H1 (cell line): Measurements from ENCODE around the gene MED6. TPM values are rescaled to one million over a fixed set of nuclear protein-coding genes. Genes with fewer than 3 reads are reported as not detected.

ENCODE experiments used
- CTCF ChIA-PET: fragments of 300-600 bp; sonication (Branson Sonifier 250); formaldehyde crosslinking; loops from one replicate; lab custom pipeline; 2021; ENCODE audit not compliant: partially characterized antibody; lab: Charles Lee
- POLR2A ChIA-PET: fragments of 300-600 bp; sonication (Branson Sonifier 250); formaldehyde crosslinking; loops from one replicate; lab custom pipeline; 2021; ENCODE audit warnings: inconsistent platforms; ENCODE audit not compliant: partially characterized antibody; lab: Charles Lee
- DNase-seq, 2 experiments: peaks; one replicate each; pipeline versions ENCODE4 v3.0.0 to v3.0.0-alpha.2; 2010 to 2022; ENCODE audit warnings: low spot score in 2 of 2, low read depth in 1 of 2, mixed read lengths in 1 of 2
- FAIRE-seq: peaks from 2 replicates; lab custom pipeline; 2011; peaks lifted over from hg19 to GRCh38; lab: Jason Lieb, UNC
- H2AFZ ChIP-seq: 2 replicates; pipeline ENCODE4 v1.8.1; 2012; ENCODE audit warnings: low read length, inconsistent platforms
- H2AK5ac ChIP-seq: 2 replicates; pipeline ENCODE4 v1.6.1; 2013; ENCODE audit warnings: low read depth, low read length
- H2BK120ac ChIP-seq: replicated peaks from 2 replicates; pipeline ENCODE3; 2013; ENCODE audit warnings: low read depth, low read length, inconsistent platforms
- H2BK12ac ChIP-seq: 2 replicates; pipeline ENCODE4 v1.6.1; 2013; ENCODE audit warnings: low read depth, low read length
- H2BK15ac ChIP-seq: 2 replicates; pipeline ENCODE4 v1.6.1; 2013; ENCODE audit warnings: low read length
- H2BK20ac ChIP-seq: 2 replicates; pipeline ENCODE4 v1.6.1; 2013; ENCODE audit warnings: low read length
- H2BK5ac ChIP-seq: 2 replicates; pipeline ENCODE4 v1.6.1; 2013; ENCODE audit warnings: low read depth, low read length
- H3K14ac ChIP-seq: 2 replicates; pipeline ENCODE4 v1.6.1; 2013; ENCODE audit warnings: inconsistent platforms; ENCODE audit not compliant: insufficient read length
- H3K18ac ChIP-seq: 2 replicates; pipeline ENCODE4 v1.6.1; 2013; ENCODE audit warnings: low read length; ENCODE audit errors: extremely low read depth
- H3K23ac ChIP-seq: 2 replicates; pipeline ENCODE4 v1.6.1; 2013; ENCODE audit warnings: inconsistent platforms; ENCODE audit not compliant: insufficient read length
- H3K23me2 ChIP-seq: 2 replicates; pipeline ENCODE4 v1.6.1; 2013; ENCODE audit warnings: low read depth, low read length
- H3K27ac ChIP-seq: 2 replicates; pipeline ENCODE4 v1.6.1; 2011; ENCODE audit warnings: low read depth, low read length, inconsistent platforms
- H3K27me3 ChIP-seq, 4 experiments: replicated peaks in 1 of 4; 1 replicate in 1 of 4; 2 replicates in 3 of 4; pipeline versions ENCODE4 v1.6.1 to v1.8.1; 2011 to 2013; ENCODE audit warnings: low read length in 3 of 4, mild to moderate bottlenecking in 3 of 4, inconsistent platforms in 2 of 4, mixed read lengths in 2 of 4, moderate library complexity in 1 of 4; ENCODE audit not compliant: control insufficient read depth in 3 of 4, insufficient read depth in 3 of 4; ENCODE audit errors: extremely low read depth in 1 of 4
- H3K36me3 ChIP-seq, 4 experiments: 2 replicates each; pipeline versions ENCODE4 v1.6.1 to v1.8.1; 2011 to 2013; ENCODE audit warnings: mild to moderate bottlenecking in 4 of 4, low read length in 3 of 4, moderate library complexity in 2 of 4, control low read depth in 1 of 4, inconsistent platforms in 1 of 4; ENCODE audit not compliant: insufficient read depth in 4 of 4, control insufficient read depth in 2 of 4
- H3K4ac ChIP-seq: replicated peaks from 2 replicates; pipeline ENCODE3; 2013; ENCODE audit warnings: low read length, low read depth, mixed read lengths, inconsistent platforms; ENCODE audit not compliant: insufficient read length
- H3K4me1 ChIP-seq, 4 experiments: replicated peaks in 1 of 4; 1 replicate in 1 of 4; 2 replicates in 3 of 4; pipeline versions ENCODE4 v1.6.1 to v1.8.1; 2011 to 2013; ENCODE audit warnings: low read length in 3 of 4, inconsistent platforms in 2 of 4, mixed read lengths in 1 of 4; ENCODE audit not compliant: insufficient read depth in 4 of 4, control insufficient read depth in 3 of 4
- H3K4me2 ChIP-seq, 2 experiments: 2 replicates each; pipeline versions ENCODE4 v1.6.1 to v1.8.1; 2011 to 2013; ENCODE audit warnings: low read depth in 2 of 2, low read length in 2 of 2, control low read depth in 1 of 2, inconsistent platforms in 1 of 2, mild to moderate bottlenecking in 1 of 2; ENCODE audit not compliant: insufficient read depth in 1 of 2
- H3K4me3 ChIP-seq, 4 experiments: fragments of 200-600, 300-600 bp in 1 of 4; sonication (generic), shearing (Covaris generic), sonication (Bioruptor Twin) in 1 of 4; 2 replicates each; pipeline versions ENCODE4 v1.5.1 to v1.8.1; 2011 to 2016; ENCODE audit warnings: low read length in 4 of 4, low read depth in 3 of 4, control low read depth in 2 of 4, inconsistent platforms in 2 of 4, mild to moderate bottlenecking in 2 of 4, mixed read lengths in 1 of 4, moderate library complexity in 1 of 4; ENCODE audit not compliant: insufficient read depth in 2 of 4; ENCODE audit errors: extremely low read depth in 1 of 4
- H3K56ac ChIP-seq: replicated peaks from 2 replicates; pipeline ENCODE3; 2013; ENCODE audit warnings: low read depth, mild to moderate bottlenecking, mixed read lengths, low read length, inconsistent platforms; ENCODE audit not compliant: insufficient read length
- H3K79me1 ChIP-seq: 2 replicates; pipeline ENCODE4 v1.6.1; 2013; ENCODE audit warnings: low read depth, low read length, control low read depth
- H3K79me2 ChIP-seq, 2 experiments: 2 replicates each; pipeline versions ENCODE4 v1.6.1 to v1.8.1; 2012 to 2013; ENCODE audit warnings: low read length in 2 of 2, mild to moderate bottlenecking in 2 of 2, inconsistent platforms in 1 of 2; ENCODE audit not compliant: insufficient read depth in 2 of 2, control insufficient read depth in 1 of 2
- H3K9ac ChIP-seq, 4 experiments: replicated peaks in 1 of 4; 1 replicate in 1 of 4; 2 replicates in 3 of 4; pipeline versions ENCODE4 v1.6.1 to v1.8.1; 2011 to 2013; ENCODE audit warnings: low read depth in 3 of 4, low read length in 3 of 4, control low read depth in 2 of 4, mild to moderate bottlenecking in 2 of 4, moderate library complexity in 2 of 4, inconsistent platforms in 1 of 4; ENCODE audit errors: extremely low read depth in 1 of 4
- H3K9me3 ChIP-seq, 2 experiments: 2 replicates each; pipeline versions ENCODE4 v1.6.1 to v1.8.1; 2012 to 2013; ENCODE audit warnings: mild to moderate bottlenecking in 2 of 2, moderate library complexity in 2 of 2, control low read depth in 1 of 2, inconsistent platforms in 1 of 2, low read depth in 1 of 2, low read length in 1 of 2, mixed read lengths in 1 of 2; ENCODE audit not compliant: insufficient read depth in 2 of 2
- H4K20me1 ChIP-seq, 2 experiments: replicated peaks in 1 of 2; 2 replicates each; pipeline versions ENCODE3 to v1.8.1; 2011 to 2013; ENCODE audit warnings: inconsistent platforms in 2 of 2, low read length in 2 of 2, mild to moderate bottlenecking in 1 of 2; ENCODE audit not compliant: insufficient read depth in 2 of 2, control insufficient read depth in 1 of 2
- H4K5ac ChIP-seq: 2 replicates; pipeline ENCODE4 v1.6.1; 2013; ENCODE audit warnings: low read length, low read depth, mixed read lengths, inconsistent platforms; ENCODE audit not compliant: insufficient read length
- H4K8ac ChIP-seq: 2 replicates; pipeline ENCODE4 v1.8.0; 2013; ENCODE audit warnings: mild to moderate bottlenecking, moderate library complexity, low read length, inconsistent platforms; ENCODE audit not compliant: insufficient read depth; ENCODE audit errors: extremely low read depth
- H4K91ac ChIP-seq: replicated peaks from 2 replicates; pipeline ENCODE3; 2013; ENCODE audit warnings: low read length, mixed read lengths, inconsistent platforms; ENCODE audit not compliant: insufficient read length
- CBX8 ChIP-seq: fragments of 300-800, 300-1000 bp; sonication (generic); IDR thresholded peaks from 2 replicates; pipeline ENCODE4 v1.7.1; 2016; ENCODE audit warnings: low read depth, low read length, borderline replicate concordance
- CHD2 ChIP-seq: IDR thresholded peaks from 2 replicates; pipeline ENCODE4 v1.6.1; 2012; ENCODE audit warnings: low read length, improper control_type of control experiment
- CTBP2 ChIP-seq: IDR thresholded peaks from 2 replicates; pipeline ENCODE4 v1.7.0; 2011; ENCODE audit warnings: borderline replicate concordance, mild to moderate bottlenecking, moderate library complexity, mixed read lengths, low read length; ENCODE audit not compliant: insufficient read depth, insufficient read length
- CTCF ChIP-seq, 3 experiments: IDR thresholded peaks; 1 replicate in 2 of 3; 2 replicates in 1 of 3; pipeline versions ENCODE4 v1.5.1 to v1.6.1; 2011; ENCODE audit warnings: low read length in 3 of 3, mild to moderate bottlenecking in 3 of 3, inconsistent platforms in 2 of 3, low read depth in 1 of 3, moderate library complexity in 1 of 3; ENCODE audit not compliant: insufficient read depth in 1 of 3; ENCODE audit errors: control extremely low read depth in 1 of 3
- E2F6 ChIP-seq: IDR thresholded peaks from 2 replicates; pipeline ENCODE4 v1.6.1; 2012; ENCODE audit warnings: inconsistent platforms
- EGR1 ChIP-seq: IDR thresholded peaks from 2 replicates; pipeline ENCODE4 v1.6.1; 2011; ENCODE audit warnings: low read depth, low read length, borderline replicate concordance
- JUN ChIP-seq: IDR thresholded peaks from 2 replicates; pipeline ENCODE4 v1.6.1; 2011; ENCODE audit warnings: low read depth, mild to moderate bottlenecking, improper control_type of control experiment, low read length
- PHF8 ChIP-seq: fragments of 200-600 bp; sonication (generic); conservative IDR thresholded peaks from 2 replicates; pipeline ENCODE4 v1.7.1; 2012; ENCODE audit warnings: low read depth, mild to moderate bottlenecking, inconsistent platforms, low read length, moderate library complexity
- RBBP5 ChIP-seq: IDR thresholded peaks from 2 replicates; pipeline ENCODE4 v1.7.1; 2012; ENCODE audit warnings: low read depth, mild to moderate bottlenecking, inconsistent platforms, low read length, moderate library complexity, borderline replicate concordance
- SP2 ChIP-seq: IDR thresholded peaks from 2 replicates; pipeline ENCODE4 v1.6.1; 2012; ENCODE audit warnings: mild to moderate bottlenecking, low read length, inconsistent platforms
- SRF ChIP-seq: IDR thresholded peaks from 2 replicates; pipeline ENCODE4 v1.6.1; 2011; ENCODE audit warnings: mild to moderate bottlenecking, low read depth, low read length, moderate library complexity
- WGBS, 2 experiments: shearing (Covaris generic) in 1 of 2; methylation state at CpG; one replicate each; pipeline versions ENCODE4 v1.1.6 to v1.1.7; 2013 to 2015; ENCODE audit warnings: low lambda C conversion rate in 2 of 2, mixed read lengths in 2 of 2, inconsistent platforms in 1 of 2, low coverage in 1 of 2, missing lambda C conversion rate in 1 of 2; ENCODE audit not compliant: insufficient replicate concordance in 2 of 2, insufficient coverage in 1 of 2, insufficient read length in 1 of 2; ENCODE audit errors: extremely low coverage in 1 of 2, missing lambda C conversion rate in 1 of 2; 5-methylcytosine and 5-hydroxymethylcytosine counted together
- polyA plus RNA-seq, 7 experiments: library from polyadenylated mRNA; depleted of rRNA in 3 of 7; stranded (reverse) in 5 of 7; unstranded in 2 of 7; fragments of >200 nt in 5 of 7; fragments of 200-250 nt in 2 of 7; gene quantifications; 1 replicate in 5 of 7; 2 replicates in 1 of 7; 4 replicates in 1 of 7; pipeline versions ENCODE4 v1.2.1 to v1.2.3, GENCODE V29; 2011 to 2013; ENCODE audit warnings: missing spikeins in 2 of 7, mixed read lengths in 2 of 7
- total RNA-seq: library from RNA; stranded (reverse); fragmentation: NEBNext Ultra II Directional; extraction: Animal tissue kit (Norgen Biotek cat#: 25700); gene quantifications from 2 replicates; pipeline ENCODE4 v1.2.1, GENCODE V29; 2021

MED6 gene
- total and polyA plus RNA-seq, 2 of the 8 experiments (the other 6 are each of a cell fraction or from before 2014, with no cell fraction given): 33.1 to 39.7 TPM

- no peak overlapping the region for H4K5ac ChIP-seq
- no peak overlapping the region for H2AK5ac ChIP-seq
- no peak overlapping the region for H3K4ac ChIP-seq
- H3K14ac ChIP-seq: no peak overlapping the region
- no peaks in the 10 kb centered on the region for H4K20me1 ChIP-seq
- H3K36me3 ChIP-seq: peaks cover 0 to 10% (median 4%) of the 10 kb centered on the region in 4 experiments; a peak in 5 of 8 replicates
- no peak overlapping the region for H2AFZ ChIP-seq
- no peaks in the 10 kb centered on the region for H3K23me2 ChIP-seq
- H3K4me2 ChIP-seq: no peak overlapping the region
- no peak overlapping the region for H3K23ac ChIP-seq
- no peak overlapping the region for H2BK120ac ChIP-seq
- DNase-seq (no peak), FAIRE-seq (no peak)
- H3K9me3 ChIP-seq: no peaks in the 10 kb centered on the region
- no peak overlapping the region for H2BK20ac ChIP-seq
- H4K8ac ChIP-seq: no peak overlapping the region
- no peaks in the 10 kb centered on the region for H3K27me3 ChIP-seq
- ChIA-PET CTCF (interaction anchor here (1.2 kb wide), 1 partner anchor 9 kb away, joined by 6 read pairs; no protein-coding TSS in a partner anchor), POLR2A (no interaction called here)
- WGBS, 2 experiments: 100% methylated on average over 2 of the region's 2 CpGs; no CpG with 5 or more reads in 1 of the 2 experiments
- H3K4me3 ChIP-seq: no peak overlapping the region
- H2BK12ac ChIP-seq: no peak overlapping the region
- H2BK15ac ChIP-seq: no peak overlapping the region
- H3K79me2 ChIP-seq: no peaks in the 10 kb centered on the region
- no peaks in the 10 kb centered on the region for H3K4me1 ChIP-seq
- no peak overlapping the region for H2BK5ac ChIP-seq
- H3K79me1 ChIP-seq: no peaks in the 10 kb centered on the region; the same call in 1 of the 2 replicates
- no peak overlapping the region for H3K9ac ChIP-seq
- H3K18ac ChIP-seq: no peak overlapping the region
- H4K91ac ChIP-seq: no peak overlapping the region
- no peak overlapping the region for H3K27ac ChIP-seq
- H3K56ac ChIP-seq: no peak overlapping the region
- no peak for TF ChIP-seq CBX8
- no peak for TF ChIP-seq SP2
- no peak for TF ChIP-seq JUN
- TF ChIP-seq CTBP2: no peak
- no peak for TF ChIP-seq E2F6
- TF ChIP-seq CTCF (IDR thresholded peaks at IDR 0.05; ENCODE audit: control extremely low read depth in 1 of 3, insufficient read depth in 1 of 3, low read depth in 1 of 3, low read length in 3 of 3): no peak
- TF ChIP-seq PHF8: no peak
- TF ChIP-seq EGR1: no peak
- TF ChIP-seq RBBP5: no peak
- TF ChIP-seq SRF: no peak
- no peak for TF ChIP-seq CHD2
Observed at GRCh38 chr14:70576891-70577290, 23.6 kb downstream of the MED6 start.
